Measurements from ENCODE around the gene AP3B2.

DNA sequence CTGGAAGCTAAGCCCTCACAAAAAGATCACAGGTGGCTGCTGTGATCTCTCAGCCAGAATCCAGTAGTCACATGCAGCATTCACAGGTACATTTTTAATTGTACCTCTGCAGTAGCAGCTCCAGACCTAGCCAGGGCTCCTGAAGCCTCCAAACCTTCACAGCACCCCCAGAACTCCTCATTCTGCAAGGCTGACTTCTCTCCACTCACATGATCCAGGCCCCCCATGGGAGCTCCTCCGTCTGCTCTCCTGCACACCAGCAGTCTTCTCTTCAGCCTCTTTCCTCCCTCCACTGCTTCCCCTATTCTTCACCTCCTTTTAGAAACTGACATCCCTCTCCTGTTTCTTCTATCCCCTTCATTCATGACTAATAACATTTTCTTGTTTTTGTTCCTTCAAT, 49.3 kb downstream of the AP3B2 start:
- TF ChIP-seq, protein P1, sequence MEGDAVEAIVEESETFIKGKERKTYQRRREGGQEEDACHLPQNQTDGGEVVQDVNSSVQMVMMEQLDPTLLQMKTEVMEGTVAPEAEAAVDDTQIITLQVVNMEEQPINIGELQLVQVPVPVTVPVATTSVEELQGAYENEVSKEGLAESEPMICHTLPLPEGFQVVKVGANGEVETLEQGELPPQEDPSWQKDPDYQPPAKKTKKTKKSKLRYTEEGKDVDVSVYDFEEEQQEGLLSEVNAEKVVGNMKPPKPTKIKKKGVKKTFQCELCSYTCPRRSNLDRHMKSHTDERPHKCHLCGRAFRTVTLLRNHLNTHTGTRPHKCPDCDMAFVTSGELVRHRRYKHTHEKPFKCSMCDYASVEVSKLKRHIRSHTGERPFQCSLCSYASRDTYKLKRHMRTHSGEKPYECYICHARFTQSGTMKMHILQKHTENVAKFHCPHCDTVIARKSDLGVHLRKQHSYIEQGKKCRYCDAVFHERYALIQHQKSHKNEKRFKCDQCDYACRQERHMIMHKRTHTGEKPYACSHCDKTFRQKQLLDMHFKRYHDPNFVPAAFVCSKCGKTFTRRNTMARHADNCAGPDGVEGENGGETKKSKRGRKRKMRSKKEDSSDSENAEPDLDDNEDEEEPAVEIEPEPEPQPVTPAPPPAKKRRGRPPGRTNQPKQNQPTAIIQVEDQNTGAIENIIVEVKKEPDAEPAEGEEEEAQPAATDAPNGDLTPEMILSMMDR (IDR thresholded peaks at IDR 0.05), result no peak
- no peak for TF ChIP-seq ZFX (IDR thresholded peaks at IDR 0.05; ENCODE audit: borderline replicate concordance)

All from 22Rv1 (cell line).